Activated T-cell treated with anti-CD3 and anti-CD28 coated beads for 24 hours (primary cell): ENCODE results near the gene PRSS57.

Experiments
- DNase-seq: peaks from one replicate; pipeline ENCODE4 v3.0.0-alpha.2; 2020; ENCODE audit warnings: low read depth

Gene PRSS57

GRCh38 chr19:638906-639252, 56.4 kb downstream of the PRSS57 start:
- DNase-seq, result no peak
